ENCODE measurements around the gene RFK.

RFK gene

GRCh38 chr9:76373173-76373783, 20.9 kb downstream of the RFK start:
- no peak for TF ChIP-seq CTCF (IDR thresholded peaks at IDR 0.05; ENCODE audit: extremely low read depth, insufficient read depth, missing control alignments)
- DNase-seq (ENCODE audit: low spot score): no peak
- in situ Hi-C loops (cut with MboI; ENCODE audit: low pct_unique_long_range_greater_than_20kb, low sequenced_read_pairs, unreplicated experiment): no loop called here

- no peak for DNase-seq (ENCODE audit: low spot score)
- no peak for TF ChIP-seq CTCF (IDR thresholded peaks at IDR 0.05; ENCODE audit: extremely low read depth, insufficient read depth, missing control alignments)
- in situ Hi-C loops (cut with MboI; ENCODE audit: low pct_unique_long_range_greater_than_20kb, low sequenced_read_pairs, unreplicated experiment): no loop called here
These were observed 21.9 kb downstream of the RFK start for GRCh38 chr9:76372336-76372735.

GRCh38 chr9:76371901-76372300, 22.3 kb downstream of the RFK start:
- no peak for DNase-seq (ENCODE audit: low spot score)
- TF ChIP-seq CTCF (IDR thresholded peaks at IDR 0.05; ENCODE audit: extremely low read depth, insufficient read depth, missing control alignments): no peak

GRCh38 chr9:76370396-76371023, 23.7 kb downstream of the RFK start:
- DNase-seq (ENCODE audit: low spot score): no peak
- TF ChIP-seq CTCF (IDR thresholded peaks at IDR 0.05; ENCODE audit: extremely low read depth, insufficient read depth, missing control alignments): no peak
- in situ Hi-C loops (cut with MboI; ENCODE audit: low pct_unique_long_range_greater_than_20kb, low sequenced_read_pairs, unreplicated experiment): no loop called here

More at GRCh38 chr9:76371901-76372300, 22.3 kb downstream of the RFK start:
- in situ Hi-C loops (cut with MboI; ENCODE audit: low pct_unique_long_range_greater_than_20kb, low sequenced_read_pairs, unreplicated experiment): no loop called here

- peak; percentile 16 for DNase-seq (ENCODE audit: low spot score)
- in situ Hi-C loops (cut with MboI; ENCODE audit: low pct_unique_long_range_greater_than_20kb, low sequenced_read_pairs, unreplicated experiment): no loop called here
- no peak for TF ChIP-seq CTCF (IDR thresholded peaks at IDR 0.05; ENCODE audit: extremely low read depth, insufficient read depth, missing control alignments)
These were observed 24.6 kb downstream of the RFK start for GRCh38 chr9:76369583-76369982.

GRCh38 chr9:76366275-76366674, 28.0 kb downstream of the RFK start:
- no peak for DNase-seq (ENCODE audit: low spot score)
- TF ChIP-seq CTCF (IDR thresholded peaks at IDR 0.05; ENCODE audit: extremely low read depth, insufficient read depth, missing control alignments): no peak
- in situ Hi-C loops (cut with MboI; ENCODE audit: low pct_unique_long_range_greater_than_20kb, low sequenced_read_pairs, unreplicated experiment): no loop called here
